GM12878 (cell line): ENCODE data around the gene TRPM3. TPM values are rescaled to one million over a fixed set of nuclear protein-coding genes. Genes with fewer than 3 reads are reported as not detected.

ENCODE experiments used
- ATAC-seq: fragments of 200-7000 bp; cut with Tn5 transposase; 3 replicates; pipeline ENCODE4 v1.9.1; 2020; ENCODE audit warnings: mild to moderate bottlenecking, moderate library complexity
- BruUV-seq: library from RNA; stranded (reverse); fragments of 400-500 nt; replicated peaks from 2 replicates; lab custom pipeline; 2021; lab: Mats Ljungman, UMichigan
- CTCF ChIA-PET: fragments of 300-600 bp; sonication (Branson Sonifier 250); formaldehyde crosslinking; extraction: SDS; loops from one replicate; lab custom pipeline; 2021; ENCODE audit warnings: inconsistent platforms; lab: Yijun Ruan, JAX
- POLR2A ChIA-PET: fragments of 350-600 bp; formaldehyde crosslinking; extraction: SDS; loops from one replicate; lab custom pipeline; 2021; ENCODE audit warnings: inconsistent platforms; lab: Charles Lee
- RAD21 ChIA-PET: fragments of 300-600 bp; sonication (Branson Sonifier 250); formaldehyde crosslinking; loops from one replicate; lab custom pipeline; 2023; ENCODE audit warnings: antibody characterized with exemption; ENCODE audit not compliant: unreplicated experiment; lab: Charles Lee
- SMC1A ChIA-PET: fragments of 300-600 bp; sonication (Branson Sonifier 250); formaldehyde crosslinking; loops from one replicate; lab custom pipeline; 2023; ENCODE audit not compliant: unreplicated experiment, uncharacterized antibody; lab: Charles Lee
- DNase-seq: peaks from one replicate; pipeline ENCODE4 v3.0.0-alpha.2; 2011; ENCODE audit warnings: low read depth, low spot score
- FAIRE-seq: peaks from 3 replicates; lab custom pipeline; 2011; peaks lifted over from hg19 to GRCh38; lab: Jason Lieb, UNC
- H2AFZ ChIP-seq: 2 replicates; pipeline ENCODE4 v1.6.0; 2011; ENCODE audit warnings: low read depth, low read length, control low read depth; ENCODE audit not compliant: control insufficient read depth
- H3K27ac ChIP-seq: 2 replicates; pipeline ENCODE4 v1.5.1; 2011; ENCODE audit warnings: control low read depth; ENCODE audit not compliant: control insufficient read depth, insufficient read depth
- H3K27me3 ChIP-seq, 2 experiments: replicated peaks in 1 of 2; 2 replicates each; pipeline versions ENCODE4 v1.6.0 to v1.6.1; 2011; ENCODE audit warnings: low read length in 1 of 2; ENCODE audit not compliant: control insufficient read depth in 2 of 2, insufficient read depth in 2 of 2
- H3K36me3 ChIP-seq, 2 experiments: 2 replicates each; pipeline ENCODE4 v1.5.1; 2011; ENCODE audit warnings: low read length in 1 of 2; ENCODE audit not compliant: control insufficient read depth in 2 of 2, insufficient read depth in 2 of 2
- H3K4me1 ChIP-seq: 2 replicates; pipeline ENCODE4 v1.6.1; 2011; ENCODE audit warnings: mild to moderate bottlenecking, low read length, moderate library complexity, mixed read lengths; ENCODE audit not compliant: control insufficient read depth, insufficient read depth
- H3K4me2 ChIP-seq: 2 replicates; pipeline ENCODE4 v1.6.0; 2011; ENCODE audit warnings: control low read depth; ENCODE audit not compliant: control insufficient read depth, insufficient read depth
- H3K4me3 ChIP-seq: fragments of 200-600 bp; sonication (generic); 2 replicates; pipeline ENCODE4 v1.5.1; 2016
- H3K79me2 ChIP-seq: 2 replicates; pipeline ENCODE4 v1.6.0; 2011; ENCODE audit warnings: low read length; ENCODE audit not compliant: control insufficient read depth, insufficient read depth
- H3K9ac ChIP-seq: 2 replicates; pipeline ENCODE4 v1.8.0; 2011; ENCODE audit warnings: low read length, control low read depth, mixed read lengths; ENCODE audit not compliant: control insufficient read depth, insufficient read depth
- H3K9me3 ChIP-seq: replicated peaks from 3 replicates; pipeline ENCODE4 v1.5.1; 2011; ENCODE audit warnings: mild to moderate bottlenecking, low read length; ENCODE audit not compliant: control insufficient read depth, insufficient read depth
- H4K20me1 ChIP-seq: 2 replicates; pipeline ENCODE4 v1.6.0; 2011; ENCODE audit not compliant: control insufficient read depth, insufficient read depth
- ATF2 ChIP-seq: IDR thresholded peaks from 2 replicates; pipeline ENCODE4 v1.6.1; 2012; ENCODE audit warnings: low read length, inconsistent platforms
- BHLHE40 ChIP-seq, 2 experiments: fragments of 450-650 bp in 1 of 2; IDR thresholded peaks; 2 replicates each; pipeline ENCODE4 v1.6.1; 2011 to 2017; ENCODE audit warnings: low read depth in 2 of 2, borderline replicate concordance in 1 of 2, improper control_type of control experiment in 1 of 2, low read length in 1 of 2, mild to moderate bottlenecking in 1 of 2
- HCFC1 ChIP-seq: fragments of 150-350 bp; IDR thresholded peaks from 2 replicates; pipeline ENCODE4 v1.6.1; 2014; ENCODE audit warnings: low read length
- LARP7 ChIP-seq: fragments of 450-650 bp; IDR thresholded peaks from 2 replicates; pipeline ENCODE4 v1.6.1; 2017; ENCODE audit warnings: mild to moderate bottlenecking
- RAD21 ChIP-seq: IDR thresholded peaks from 2 replicates; pipeline ENCODE4 v1.6.1; 2011; ENCODE audit warnings: mild to moderate bottlenecking, low read depth, low read length, moderate library complexity; ENCODE audit not compliant: insufficient read depth
- SMAD5 ChIP-seq: IDR thresholded peaks from 2 replicates; pipeline ENCODE4 v1.6.1; 2016; ENCODE audit warnings: antibody characterized with exemption, low read depth
- SMARCA5 ChIP-seq: fragments of 450-650 bp; IDR thresholded peaks from 2 replicates; pipeline ENCODE4 v1.6.1; 2017; ENCODE audit warnings: mild to moderate bottlenecking
- USF2 ChIP-seq: IDR thresholded peaks from 2 replicates; pipeline ENCODE4 v1.6.1; 2011; ENCODE audit warnings: low read depth, low read length, improper control_type of control experiment, borderline replicate concordance
- WGBS: methylation state at CpG from one replicate; pipeline ENCODE4 v1.1.6; 2016; ENCODE audit warnings: low lambda C conversion rate; ENCODE audit not compliant: insufficient replicate concordance, insufficient coverage; ENCODE audit errors: missing lambda C conversion rate; 5-methylcytosine and 5-hydroxymethylcytosine counted together
- in situ Hi-C: fragments of 300-500 bp; cut with MboI; formaldehyde crosslinking; loops from 9 replicates; pipeline ENCODE4 v1.14.3; 2018; ENCODE audit warnings: mixed read lengths
- intact Hi-C: fragments of 100-400 bp; cut with micrococcal nuclease; formaldehyde crosslinking; loops from one replicate; pipeline ENCODE4 v1.14.2; 2022; ENCODE audit not compliant: unreplicated experiment
- polyA plus RNA-seq, 11 experiments: library from polyadenylated mRNA; depleted of rRNA in 4 of 11; unstranded in 6 of 11; stranded (reverse) in 5 of 11; fragments of >200 nt; fragmentation: Nextera tagmentation in 4 of 11; fragmentation: Illumina TruSeq in 1 of 11; extraction: Ambion mirVana in 4 of 11; extraction: Trizol in 1 of 11; gene quantifications; 1 replicate in 1 of 11; 2 replicates in 10 of 11; pipeline versions ENCODE4 v1.2.1 to v1.2.3, GENCODE V29; 2011 to 2016; ENCODE audit warnings: inconsistent platforms in 2 of 11, missing spikeins in 2 of 11, low read depth in 1 of 11
- total RNA-seq, 4 experiments: library from RNA; depleted of rRNA in 3 of 4; stranded (reverse); fragments of >200 nt in 3 of 4; fragmentation: Illumina TruSeq in 1 of 4; extraction: Trizol in 1 of 4; gene quantifications; 2 replicates each; pipeline versions ENCODE4 v1.2.1 to v1.2.3, GENCODE V29; 2013 to 2021
- TF ChIP-seq, protein P1 (sequence below): IDR thresholded peaks from 2 replicates; pipeline ENCODE4 v1.6.1; 2011; ENCODE audit warnings: borderline replicate concordance, low read depth, mild to moderate bottlenecking, moderate library complexity, mixed read lengths, low read length; ENCODE audit not compliant: insufficient read depth; ENCODE audit errors: extremely low read length
- TF ChIP-seq, protein P2 (sequence below): IDR thresholded peaks from 2 replicates; pipeline ENCODE4 v1.6.1; 2011; ENCODE audit warnings: borderline replicate concordance, low read depth, mild to moderate bottlenecking, moderate library complexity, low read length; ENCODE audit not compliant: insufficient read depth, poor library complexity, severe bottlenecking

TRPM3 gene
- total and polyA plus RNA-seq, 10 of the 15 experiments (the other 5 are each of a cell fraction or from before 2014, with no cell fraction given), result not detected

DNA sequence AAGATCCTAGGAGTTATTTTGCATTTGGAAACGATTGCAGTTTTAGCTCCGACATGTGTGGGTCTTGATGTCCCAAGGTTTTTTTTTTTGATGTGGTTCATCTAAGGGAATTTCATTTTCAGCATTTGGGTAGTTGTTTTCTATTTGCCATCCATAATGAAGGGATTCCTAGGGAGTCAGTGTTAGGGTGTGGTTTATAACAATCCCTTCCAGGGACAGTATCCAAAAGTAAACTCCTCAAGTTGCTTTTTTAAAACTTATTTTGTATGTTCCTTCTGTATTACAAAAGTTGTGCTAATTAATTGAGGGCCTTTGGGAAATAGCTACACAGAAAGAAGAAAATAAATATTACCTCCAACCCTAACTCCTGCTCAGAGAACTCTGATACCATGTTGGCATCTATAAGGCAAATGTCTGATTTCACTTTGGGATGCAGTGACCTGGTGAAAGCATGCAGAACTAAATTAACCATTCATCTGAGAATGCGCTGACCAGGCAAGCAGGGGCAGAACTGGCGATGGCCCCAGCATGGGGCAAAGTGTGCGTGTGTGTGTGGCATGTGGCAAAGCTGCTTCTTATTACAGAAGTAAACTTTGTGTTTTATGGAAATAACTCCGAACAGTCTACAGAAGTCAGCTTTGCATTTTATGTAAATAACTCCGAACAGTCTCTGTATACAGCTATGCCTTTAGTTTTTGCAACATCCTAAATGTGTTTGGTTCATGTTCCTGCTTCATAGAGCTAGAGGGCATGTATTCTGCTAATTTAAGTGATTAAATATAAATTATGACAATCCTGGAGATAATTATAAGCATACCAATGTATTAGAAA is 237.2 kb downstream of the TRPM3 start:
- 16% methylated on average over 7 of the region's 7 CpGs for WGBS
- in situ Hi-C loops, result no loop called here

More for the DNA sequence above, 237.2 kb downstream of the TRPM3 start:
- ChIA-PET POLR2A (no interaction called here), SMC1A (interaction anchor here (0.9 kb wide), 1 partner anchor 55 kb away, joined by 3 read pairs; no protein-coding TSS in a partner anchor), RAD21 (no interaction called here)
- Histone ChIP-seq H3K79me2 (no peaks in the 10 kb centered on the region), H3K4me3 (no peak overlapping the region), H4K20me1 (no peaks in the 10 kb centered on the region), H3K27me3 (no peaks in the 10 kb centered on the region), H3K4me2 (no peak overlapping the region), H3K27ac (no peak overlapping the region), H3K4me1 (no peaks in the 10 kb centered on the region), H3K9me3 (no peaks in the 10 kb centered on the region)
- BruUV-seq, result no TSS peak
- intact Hi-C loops, result no loop called here
- no peak for FAIRE-seq
- TF ChIP-seq SMARCA5 (no peak), LARP7 (no peak), USF2 (no peak), RAD21 (no peak), ATF2 (no peak), BHLHE40 (IDR thresholded peaks at IDR 0.05; ENCODE audit: borderline replicate concordance in 1 of 2, low read depth in 2 of 2, low read length in 1 of 2) (no peak), SMAD5 (no peak), HCFC1 (no peak)
- TF ChIP-seq, protein P1, sequence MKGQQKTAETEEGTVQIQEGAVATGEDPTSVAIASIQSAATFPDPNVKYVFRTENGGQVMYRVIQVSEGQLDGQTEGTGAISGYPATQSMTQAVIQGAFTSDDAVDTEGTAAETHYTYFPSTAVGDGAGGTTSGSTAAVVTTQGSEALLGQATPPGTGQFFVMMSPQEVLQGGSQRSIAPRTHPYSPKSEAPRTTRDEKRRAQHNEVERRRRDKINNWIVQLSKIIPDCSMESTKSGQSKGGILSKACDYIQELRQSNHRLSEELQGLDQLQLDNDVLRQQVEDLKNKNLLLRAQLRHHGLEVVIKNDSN, result no peak
- TF ChIP-seq, protein P2, sequence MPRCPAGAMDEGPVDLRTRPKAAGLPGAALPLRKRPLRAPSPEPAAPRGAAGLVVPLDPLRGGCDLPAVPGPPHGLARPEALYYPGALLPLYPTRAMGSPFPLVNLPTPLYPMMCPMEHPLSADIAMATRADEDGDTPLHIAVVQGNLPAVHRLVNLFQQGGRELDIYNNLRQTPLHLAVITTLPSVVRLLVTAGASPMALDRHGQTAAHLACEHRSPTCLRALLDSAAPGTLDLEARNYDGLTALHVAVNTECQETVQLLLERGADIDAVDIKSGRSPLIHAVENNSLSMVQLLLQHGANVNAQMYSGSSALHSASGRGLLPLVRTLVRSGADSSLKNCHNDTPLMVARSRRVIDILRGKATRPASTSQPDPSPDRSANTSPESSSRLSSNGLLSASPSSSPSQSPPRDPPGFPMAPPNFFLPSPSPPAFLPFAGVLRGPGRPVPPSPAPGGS, result no peak
- TF ChIP-seq, all 136 proteins: peak for 0
- Histone ChIP-seq H3K9ac (no peak overlapping the region), H3K36me3 (no peaks in the 10 kb centered on the region), H2AFZ (no peak overlapping the region)
- ATAC-seq, result no peak
- CTCF ChIA-PET, result no interaction called here
- no peak for DNase-seq
